RPMI8226 (cell line): ENCODE measurements around the gene VAV3.
"Not testable (repeated sequence)": the region's sequence is repeated elsewhere in the genome, so short reads cannot be mapped to it uniquely, and the experiment has no call there.

Experiments used
- DNase-seq: peaks from one replicate; pipeline ENCODE4 v3.0.0-alpha.2; 2015

The VAV3 gene

DNA sequence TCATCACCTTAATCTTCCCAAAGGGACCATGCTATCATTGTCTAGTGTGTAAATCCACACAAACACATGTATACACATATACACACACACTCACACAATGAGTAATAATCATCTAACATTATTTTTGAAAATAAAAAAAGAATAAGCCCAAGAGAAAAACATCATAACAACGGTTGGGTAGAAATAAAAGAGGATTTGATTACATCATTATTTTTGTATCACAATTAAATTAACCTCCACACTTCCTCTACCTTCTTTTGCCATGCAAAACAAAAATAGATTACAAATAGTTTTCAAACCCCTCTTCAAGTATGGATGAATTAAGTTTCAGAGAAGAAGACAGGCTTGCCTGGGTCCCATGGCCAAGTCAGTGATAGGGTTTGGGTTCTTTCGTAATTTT, 238.1 kb downstream of the VAV3 start:
- no peak for DNase-seq

DNA sequence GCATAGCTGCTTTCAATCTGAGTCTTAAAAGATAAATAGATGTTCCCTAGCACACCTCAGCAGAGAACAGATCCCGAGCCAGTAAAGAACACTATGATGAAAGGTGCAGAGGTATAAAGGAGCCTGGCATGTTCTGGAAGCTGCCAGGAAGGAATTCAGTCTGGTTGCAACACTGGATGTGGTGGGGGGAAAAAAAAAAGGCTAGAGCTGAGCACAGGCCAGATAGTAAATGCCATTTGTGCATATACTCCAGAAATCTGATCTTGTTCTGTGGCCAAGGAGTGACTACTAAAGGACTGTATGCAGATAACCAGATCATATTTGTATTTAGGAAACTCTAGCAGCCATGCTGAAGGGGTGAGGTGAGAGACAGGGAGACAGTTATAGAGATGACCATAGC, 240.3 kb downstream of the VAV3 start:
- DNase-seq, result no peak

DNA sequence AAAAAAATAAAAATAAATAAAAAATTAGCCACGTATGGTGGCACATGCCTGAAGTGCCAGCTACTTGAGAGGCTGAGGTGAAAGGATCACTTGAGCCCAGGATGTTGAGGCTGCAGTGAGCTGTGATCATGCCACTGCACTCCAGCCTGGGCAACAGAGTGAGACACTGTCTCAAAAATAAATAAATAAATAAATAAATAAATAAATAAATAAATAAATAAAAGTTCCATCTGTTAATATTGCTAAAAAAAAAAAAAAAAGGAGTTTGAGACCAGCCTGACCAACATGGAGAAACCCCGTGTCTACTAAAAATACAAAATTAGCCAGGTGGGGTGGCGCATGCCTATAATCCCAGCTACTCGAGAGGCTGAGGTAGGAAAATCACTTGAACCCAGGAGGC, 244.8 kb downstream of the VAV3 start:
- not testable (repeated sequence) for DNase-seq

DNA sequence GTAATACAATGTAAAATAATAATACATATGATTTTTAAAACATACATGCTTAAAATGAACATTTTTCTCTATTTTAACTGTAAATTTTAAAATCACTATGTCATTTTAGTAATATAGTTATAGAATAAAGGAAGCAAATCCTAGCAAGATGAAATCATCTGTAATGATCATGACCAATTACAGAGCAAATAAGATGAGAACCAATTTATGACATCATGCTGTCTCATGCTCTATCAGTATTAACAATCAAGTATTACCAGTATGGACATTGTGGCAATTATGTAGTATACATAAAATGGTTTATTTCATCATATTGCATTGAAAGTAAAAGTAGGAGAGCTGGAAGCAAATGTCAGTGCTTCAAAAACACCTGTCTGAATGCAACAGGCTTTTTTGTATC, 255.0 kb downstream of the VAV3 start:
- DNase-seq, result no peak

DNA sequence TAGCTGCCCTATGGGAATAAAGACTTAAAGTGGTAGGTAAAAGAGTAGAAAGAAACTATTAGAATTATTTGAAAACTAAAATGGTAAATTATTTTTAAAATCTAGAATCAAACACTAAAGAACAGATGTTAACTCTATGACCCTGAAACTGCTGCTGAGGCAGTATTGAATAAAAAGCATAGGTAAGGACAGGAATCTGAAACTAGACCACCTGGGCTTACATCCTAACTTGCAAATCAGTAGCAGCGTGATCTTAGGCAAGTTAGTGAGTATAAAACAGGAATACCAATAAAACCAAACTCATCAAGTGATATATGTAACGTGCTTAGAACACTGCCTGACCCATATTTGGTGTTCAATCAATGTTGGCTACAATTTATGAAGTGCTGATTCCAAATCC, 257.9 kb downstream of the VAV3 start:
- peak; percentile 60 for DNase-seq

DNA sequence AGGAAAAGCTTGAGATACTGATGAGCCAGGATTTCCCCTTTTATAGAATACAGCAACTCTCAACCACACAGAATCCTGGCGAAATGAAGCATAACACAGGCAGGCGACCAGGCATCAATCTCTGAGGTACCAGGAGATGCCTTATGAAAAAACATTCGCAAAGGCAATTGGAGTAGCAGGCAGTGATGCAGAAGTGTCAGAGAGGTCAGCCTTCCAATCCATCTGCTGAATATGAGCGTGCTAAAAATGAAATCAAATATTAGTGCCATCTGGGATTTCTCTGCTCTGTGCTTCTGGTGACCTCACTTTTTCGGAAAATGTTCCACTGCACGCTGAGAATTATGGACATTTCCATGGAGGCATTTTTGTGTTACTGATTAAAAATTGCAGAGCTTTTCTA, 258.8 kb downstream of the VAV3 start:
- no peak for DNase-seq

DNA sequence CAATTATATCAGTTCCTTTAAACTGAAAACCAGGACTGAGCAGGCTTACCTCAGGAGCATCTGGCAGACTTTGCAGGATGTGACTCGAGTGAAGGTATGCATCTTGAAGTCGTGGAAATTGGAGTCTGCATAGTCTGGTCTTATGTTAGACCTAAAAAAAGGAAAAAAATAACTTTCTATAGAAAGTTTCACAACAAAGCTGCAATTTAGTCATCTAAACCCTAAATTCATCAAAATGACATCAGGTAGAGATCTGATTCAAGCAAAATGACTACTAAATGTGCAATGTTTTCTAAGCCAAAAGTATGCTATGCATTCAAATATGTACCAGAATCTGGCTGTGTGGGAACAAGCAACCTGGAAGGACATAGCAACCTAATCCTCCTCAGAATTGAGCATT, 260.1 kb downstream of the VAV3 start:
- DNase-seq, result no peak

DNA sequence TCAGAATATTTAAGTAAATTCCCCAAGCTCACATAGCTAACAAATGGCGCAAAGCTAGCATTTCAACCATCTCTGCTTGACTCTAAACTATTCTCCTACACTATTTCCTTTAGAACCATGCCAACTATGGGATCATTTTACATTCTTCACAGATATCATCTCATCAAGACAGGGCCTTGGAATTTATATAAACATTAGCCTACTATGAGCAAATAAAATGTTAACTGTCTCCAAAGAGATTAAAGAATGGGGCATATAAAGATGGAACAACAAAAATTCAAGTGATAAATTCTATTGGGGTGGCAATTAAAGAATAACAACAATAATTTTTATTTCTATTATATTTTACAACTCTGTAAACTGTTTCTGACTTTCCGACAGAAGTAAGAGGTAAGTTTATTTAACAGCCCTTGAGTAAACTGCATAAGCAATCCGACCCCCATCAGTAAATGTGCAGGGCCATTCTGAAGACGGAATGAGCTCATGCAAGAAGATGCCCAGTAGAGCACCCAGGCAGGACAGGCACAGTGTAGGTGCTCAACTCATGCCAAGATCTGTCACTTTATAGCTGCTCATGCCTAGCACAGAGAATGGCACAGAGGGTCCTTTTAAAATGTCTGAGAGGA, 261.9 kb downstream of the VAV3 start:
- DNase-seq, result no peak

DNA sequence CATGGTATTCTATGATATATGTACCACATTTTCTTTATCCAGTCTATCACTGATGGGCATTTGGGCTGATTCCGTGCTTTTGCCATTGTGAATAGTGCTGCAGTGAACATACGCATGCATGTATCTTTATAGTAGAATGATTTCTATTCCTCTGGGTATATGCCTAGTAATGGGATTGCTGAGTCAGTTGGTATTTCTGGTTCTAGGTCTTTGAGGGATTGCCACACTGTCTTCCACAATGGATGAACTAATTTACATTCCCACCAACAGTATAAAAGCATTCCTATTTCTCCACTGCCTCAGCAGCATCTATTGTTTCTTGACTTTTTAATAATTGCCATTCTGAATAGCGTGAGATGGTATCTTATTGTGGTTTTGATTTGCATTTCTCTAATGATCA, 264.3 kb downstream of the VAV3 start:
- not testable (repeated sequence) for DNase-seq

DNA sequence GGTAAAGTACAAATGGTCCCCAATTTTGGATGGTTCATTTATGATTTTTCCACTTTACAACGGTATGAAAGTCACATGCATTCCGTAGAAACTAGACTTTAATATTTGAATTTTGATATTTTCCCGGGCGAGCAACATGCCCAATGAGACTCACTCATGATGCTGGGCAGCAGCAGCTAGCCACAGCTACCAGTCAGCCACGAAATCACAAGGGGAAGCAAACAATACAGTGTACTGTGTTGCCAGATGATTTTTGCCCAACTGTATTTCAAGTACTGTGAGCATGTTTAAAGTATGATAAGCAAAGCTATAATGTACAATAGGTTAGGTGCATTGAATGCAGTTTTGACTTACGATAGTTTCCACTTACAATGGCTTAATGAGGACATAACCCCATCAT, 266.8 kb downstream of the VAV3 start:
- DNase-seq, result no peak

DNA sequence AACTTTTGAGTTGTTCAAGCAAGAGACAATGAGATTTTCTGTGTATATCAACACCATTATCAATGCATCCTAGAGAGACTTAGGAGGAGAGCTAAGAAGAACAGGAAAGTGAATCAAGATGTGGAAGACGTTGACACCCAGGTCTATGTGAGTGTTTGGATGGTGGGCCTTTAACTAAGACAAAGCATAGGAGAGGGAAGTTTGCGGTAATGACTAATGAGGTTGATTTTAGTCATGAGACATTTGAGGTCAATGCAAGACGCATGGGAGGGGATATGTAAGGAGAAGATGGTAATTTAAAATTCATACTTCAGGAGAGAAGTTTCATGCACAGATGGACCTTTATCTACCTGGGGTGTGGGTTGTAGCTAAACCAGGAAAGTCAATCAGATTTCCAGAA, 269.6 kb downstream of the VAV3 start:
- DNase-seq, result no peak

DNA sequence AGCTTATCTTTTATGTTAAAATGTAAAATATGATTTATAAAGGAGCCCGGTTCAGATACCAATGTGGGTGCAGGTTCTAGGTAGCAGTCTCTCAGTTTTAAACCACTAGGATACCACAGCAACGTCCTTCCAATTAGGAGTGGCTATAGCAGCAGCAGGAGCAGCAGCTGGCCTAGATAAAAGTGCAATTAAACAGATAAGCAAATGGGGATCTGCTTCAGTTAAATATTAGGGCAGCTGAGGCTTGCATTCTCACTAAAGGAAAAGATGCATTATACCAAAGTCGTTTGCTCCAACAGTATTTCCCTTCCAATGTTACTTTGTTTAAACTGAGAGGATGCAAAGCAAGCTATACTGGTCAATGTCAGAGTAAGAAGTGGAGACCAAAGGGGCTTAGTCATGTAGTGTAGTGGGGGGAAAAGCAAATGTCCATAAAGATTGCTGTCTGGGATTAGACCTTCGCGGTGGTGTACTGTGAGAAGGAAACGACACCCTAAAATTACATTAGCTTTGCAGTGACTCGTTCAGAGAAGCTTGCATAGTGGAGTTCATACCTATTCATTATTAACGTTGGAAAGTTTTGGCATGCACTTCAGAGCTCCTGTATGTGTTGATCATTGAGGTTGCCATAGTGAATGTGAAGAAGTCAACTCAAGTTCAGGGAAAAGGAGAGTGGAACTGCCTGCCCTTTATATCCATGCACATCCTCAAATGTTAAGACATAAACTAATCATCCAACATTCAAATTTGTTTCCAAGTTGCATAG, 272.2 kb downstream of the VAV3 start:
- no peak for DNase-seq

DNA sequence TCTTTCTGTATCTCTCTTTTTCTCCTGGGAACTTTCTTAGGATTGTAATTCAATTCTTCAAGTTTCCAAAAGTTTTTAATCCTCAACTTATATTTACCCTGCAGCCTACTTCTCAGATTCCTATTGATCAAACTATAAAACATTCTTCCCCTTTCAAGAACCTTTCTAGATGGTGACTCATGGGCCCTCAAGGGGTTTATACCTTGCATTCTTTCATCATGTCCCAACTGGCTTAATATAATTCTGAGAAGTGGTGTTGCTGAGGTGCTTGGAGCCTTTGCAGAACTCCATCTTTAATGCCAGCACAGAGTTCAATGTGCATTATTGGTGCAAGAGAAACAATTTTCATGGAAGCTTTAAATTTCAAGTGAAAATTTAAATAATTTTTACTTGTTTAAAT, 273.4 kb downstream of the VAV3 start:
- DNase-seq, result no peak

DNA sequence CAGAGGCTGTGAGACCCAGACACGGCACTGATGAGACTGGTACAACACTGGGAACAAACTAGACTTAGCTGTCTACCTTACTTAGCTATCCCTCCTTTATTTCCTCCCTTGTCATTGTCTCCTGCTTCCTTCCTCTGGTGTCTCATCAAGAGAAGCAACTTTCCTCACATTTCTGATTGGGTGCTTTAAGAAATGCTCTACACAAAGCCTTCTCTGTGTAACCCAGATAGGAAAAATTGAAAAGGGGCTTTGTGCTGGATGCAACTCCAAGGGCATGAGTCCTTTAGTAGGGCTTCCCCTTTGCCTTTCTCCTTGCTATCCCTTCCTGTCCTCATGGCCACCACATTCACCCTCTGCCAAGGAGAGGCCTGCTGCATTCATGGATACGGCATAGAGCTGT, 274.5 kb downstream of the VAV3 start:
- DNase-seq, result no peak

DNA sequence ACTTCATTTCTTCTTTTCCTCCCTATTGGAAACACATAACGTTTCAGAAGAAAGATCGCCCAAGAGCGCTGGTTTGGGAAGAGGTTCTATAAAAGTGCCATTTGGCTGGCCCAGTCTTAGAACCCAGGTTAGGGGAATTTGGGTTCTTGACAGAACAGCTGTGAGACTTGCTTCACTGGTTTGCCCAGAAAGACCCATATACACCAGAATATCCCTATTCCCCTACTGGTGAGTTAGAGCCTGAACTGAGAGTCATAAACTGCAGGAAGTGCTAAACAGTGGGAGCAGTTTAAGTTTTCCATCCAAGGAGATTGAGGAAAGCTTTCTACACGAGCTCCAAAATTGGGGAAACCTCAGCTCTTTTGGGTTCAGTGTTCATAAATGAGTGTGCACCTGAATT, 275.2 kb downstream of the VAV3 start:
- DNase-seq, result no peak

DNA sequence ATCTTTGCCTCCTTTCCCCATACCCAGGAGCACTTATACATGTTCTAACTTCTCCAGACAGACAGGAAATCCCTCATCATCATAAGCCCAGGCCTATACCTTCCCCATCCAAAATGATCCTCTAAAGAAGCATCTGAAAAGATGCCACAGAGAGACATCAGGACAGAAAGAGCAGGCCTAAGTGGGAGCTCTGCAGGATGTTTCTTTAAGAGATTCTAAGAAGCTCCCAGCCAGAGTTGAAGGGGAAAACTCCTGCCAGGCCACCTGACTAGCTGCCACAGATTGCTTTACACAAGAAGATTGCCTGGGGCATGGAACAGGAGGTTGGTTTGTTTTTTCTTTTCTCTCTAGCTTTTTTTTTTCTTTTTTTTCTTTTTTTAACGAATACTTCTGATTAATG, 275.8 kb downstream of the VAV3 start:
- no peak for DNase-seq

DNA sequence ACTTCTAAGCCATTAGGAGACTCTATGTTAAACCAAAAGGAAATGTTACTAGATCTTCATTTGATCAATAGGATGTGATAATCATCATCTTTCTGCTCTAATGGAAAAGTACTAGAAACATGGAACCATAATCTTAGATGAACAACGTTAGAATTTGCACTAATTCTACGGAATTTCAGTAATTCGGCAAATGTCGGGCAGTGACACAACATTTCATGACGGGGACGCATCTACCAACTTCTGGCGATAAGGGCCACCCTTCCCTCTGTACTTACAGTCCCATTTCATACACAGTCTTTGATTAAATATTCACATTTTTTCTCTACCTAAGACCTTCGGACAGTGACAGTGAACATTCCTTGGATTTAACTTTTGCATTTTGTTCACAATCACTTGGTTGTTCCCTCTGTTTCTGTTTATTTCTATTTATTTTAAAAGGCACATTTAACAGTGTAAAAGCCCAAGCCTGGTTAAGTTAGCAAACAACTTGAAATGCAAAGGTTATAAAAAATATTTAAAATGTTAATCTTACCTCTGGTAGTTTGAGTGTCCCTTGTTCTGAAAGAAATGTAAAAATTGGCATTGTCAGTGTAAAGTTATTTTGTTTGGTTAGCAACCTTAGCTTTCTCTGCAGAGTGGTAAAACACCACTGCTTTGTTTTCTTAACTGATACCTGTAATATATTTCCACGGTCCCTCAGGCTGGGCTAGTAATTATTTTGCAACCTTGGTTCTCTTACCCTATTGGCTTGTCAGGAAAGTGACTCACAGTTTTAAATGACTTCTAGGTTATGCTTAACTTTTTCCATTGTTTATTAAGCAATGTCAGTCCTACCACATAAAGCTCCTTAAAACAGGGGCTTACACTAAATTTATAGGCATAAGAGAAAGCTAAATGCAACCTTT, 276.9 kb downstream of the VAV3 start:
- no peak for DNase-seq

DNA sequence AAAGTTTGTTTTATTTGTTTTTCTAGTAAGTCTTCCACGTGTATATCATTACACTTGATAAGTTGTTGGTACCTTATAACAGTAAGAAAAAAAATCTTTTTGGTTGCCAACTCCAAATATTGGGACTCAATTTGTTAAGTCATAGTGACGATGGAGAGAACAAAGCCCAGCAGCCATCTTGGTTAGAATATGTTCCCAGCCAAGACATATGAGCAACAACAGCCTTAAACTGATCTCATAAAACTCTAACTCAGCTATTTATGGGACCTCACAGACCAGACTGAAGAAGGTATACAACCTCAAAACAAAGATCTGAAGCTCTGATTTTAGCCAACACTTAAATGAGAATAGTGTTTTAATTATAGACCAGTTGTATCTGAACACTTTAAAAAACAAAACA, 281.3 kb downstream of the VAV3 start:
- no peak for DNase-seq

DNA sequence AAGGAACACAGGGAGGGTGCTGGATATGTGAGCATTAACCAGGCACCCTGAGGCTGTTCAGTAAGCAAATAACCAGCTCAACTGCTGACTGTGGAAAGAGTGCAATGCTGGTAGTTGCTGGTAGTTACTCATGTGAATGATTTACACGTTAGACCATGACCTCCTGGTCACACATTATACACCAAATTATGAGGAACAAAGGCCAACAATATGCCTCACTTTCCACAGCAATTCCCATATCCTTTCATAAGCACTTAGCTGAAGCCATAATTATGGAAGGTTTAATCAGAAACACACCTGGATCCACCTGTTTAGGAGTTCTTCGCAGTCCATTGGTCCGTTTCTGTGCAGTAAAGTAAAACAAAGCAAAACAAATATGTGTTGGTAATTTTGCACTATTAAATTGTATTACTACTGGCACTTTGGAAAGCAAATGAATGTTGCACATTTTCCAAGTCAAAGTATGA, 281.8 kb downstream of the VAV3 start:
- DNase-seq, result no peak

DNA sequence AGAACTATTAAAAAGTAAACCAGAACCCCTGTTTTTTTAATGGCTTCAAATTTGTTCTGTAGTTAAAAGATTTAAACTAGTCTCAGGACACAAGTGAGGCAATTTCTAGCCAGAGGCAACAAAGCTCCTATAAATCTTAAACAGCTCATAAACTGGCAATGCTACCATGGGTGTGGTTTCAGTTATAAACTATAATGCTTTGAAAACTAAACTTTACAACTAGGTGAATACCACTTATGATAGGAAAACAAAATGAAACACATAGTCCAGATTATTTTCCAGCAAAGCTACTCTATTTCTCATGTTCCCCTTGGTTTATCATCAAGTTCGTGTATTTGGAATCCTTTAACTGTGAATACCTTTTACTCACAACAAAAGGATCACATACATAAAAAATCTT, 282.5 kb downstream of the VAV3 start:
- DNase-seq, result no peak

DNA sequence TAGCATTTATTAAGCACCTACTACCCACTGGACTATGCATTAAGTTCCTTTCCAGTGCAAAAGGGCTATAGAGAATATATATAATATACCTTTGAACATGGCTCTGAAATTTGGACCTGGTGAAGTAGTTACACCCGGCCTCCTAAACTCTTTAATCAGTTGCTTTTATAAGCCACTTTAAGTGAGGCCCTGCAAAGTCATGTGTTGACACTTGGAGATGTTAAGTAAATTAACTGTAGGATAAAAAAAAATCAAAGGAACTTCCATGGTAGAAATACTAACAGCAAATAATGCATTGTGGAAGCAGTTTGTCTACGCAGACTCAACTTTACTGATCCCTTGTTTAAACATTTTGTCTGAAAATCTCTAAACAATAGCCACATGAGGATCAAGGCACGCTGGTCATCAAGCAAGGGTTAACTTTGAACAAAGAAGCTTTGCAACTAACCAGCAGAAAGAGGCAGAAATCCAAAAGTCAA, 283.9 kb downstream of the VAV3 start:
- DNase-seq, result no peak

DNA sequence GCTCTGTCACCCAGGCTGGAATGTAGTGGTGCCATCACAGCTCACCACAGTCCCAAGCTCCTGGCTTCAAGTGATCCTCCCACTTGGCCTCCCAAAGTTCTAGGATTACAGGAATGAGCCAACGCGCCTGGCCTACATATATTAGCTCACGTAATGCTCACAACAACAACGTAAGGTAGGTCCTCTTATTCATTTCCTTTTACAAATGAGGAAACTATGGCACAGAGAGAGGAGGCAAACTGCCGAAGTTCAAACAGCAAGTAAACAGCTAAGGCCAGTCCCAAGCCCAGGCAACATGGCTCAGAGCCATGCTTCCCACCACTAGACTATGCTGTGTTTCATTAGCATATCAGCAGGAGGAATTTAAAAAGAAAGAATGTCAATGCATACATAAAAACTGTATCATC, 284.4 kb downstream of the VAV3 start:
- no peak for DNase-seq

DNA sequence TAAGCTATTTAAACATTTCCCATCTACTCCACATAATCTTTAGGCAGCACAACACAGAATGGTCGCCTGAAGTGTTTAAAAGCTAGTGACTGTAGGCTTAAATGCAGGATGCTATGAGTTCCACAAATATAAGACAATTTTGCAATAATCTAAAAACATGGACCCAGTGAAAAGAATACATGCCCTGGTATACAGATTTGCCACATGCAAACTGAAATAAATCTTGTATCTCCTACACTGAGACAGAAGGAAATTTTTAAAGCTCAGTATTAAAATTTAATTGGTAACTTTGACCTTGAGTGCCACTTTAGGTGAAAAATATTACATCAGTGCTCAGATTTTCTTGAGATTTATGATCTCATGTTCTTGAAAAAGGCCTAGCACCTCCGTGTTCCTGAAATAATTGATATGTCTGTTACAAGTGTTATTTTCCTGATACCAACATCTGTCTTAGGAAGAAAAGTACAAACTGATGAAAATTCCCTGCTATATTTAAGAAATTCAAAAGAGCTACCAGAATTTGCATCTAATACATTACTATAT, 285.5 kb downstream of the VAV3 start:
- DNase-seq, result no peak
